Muscle layer of colon (tissue), 2 donors: ENCODE data around the gene SLC24A4.

Source experiments
- H3K27ac ChIP-seq: one replicate; pipeline ENCODE4 v1.7.0; 2013; ENCODE audit warnings: low read depth, mild to moderate bottlenecking, low read length, moderate library complexity
- H3K27me3 ChIP-seq, 2 donors: one replicate each; pipeline ENCODE4 v1.7.0; 2013; ENCODE audit warnings: low read length in 2 of 2, mild to moderate bottlenecking in 2 of 2; ENCODE audit not compliant: insufficient read depth in 2 of 2, control insufficient read depth in 1 of 2
- H3K36me3 ChIP-seq: one replicate; pipeline ENCODE4 v1.7.0; 2013; ENCODE audit warnings: mild to moderate bottlenecking, low read length; ENCODE audit not compliant: insufficient read depth
- H3K4me1 ChIP-seq: one replicate; pipeline ENCODE4 v1.7.0; 2013; ENCODE audit warnings: mild to moderate bottlenecking, low read length; ENCODE audit not compliant: insufficient read depth
- H3K4me3 ChIP-seq, 2 donors: one replicate each; pipeline ENCODE4 v1.7.0; 2013; ENCODE audit warnings: low read length in 2 of 2, low read depth in 1 of 2, mild to moderate bottlenecking in 1 of 2, moderate library complexity in 1 of 2
- H3K9ac ChIP-seq: one replicate; pipeline ENCODE4 v1.7.0; 2013; ENCODE audit warnings: low read length
- H3K9me3 ChIP-seq: one replicate; pipeline ENCODE4 v1.7.0; 2013; ENCODE audit warnings: mild to moderate bottlenecking, low read length
- donor health status: abdominal sarcoma.
- donor health status: Adenocarcinoma of cecum.

SLC24A4 gene

DNA sequence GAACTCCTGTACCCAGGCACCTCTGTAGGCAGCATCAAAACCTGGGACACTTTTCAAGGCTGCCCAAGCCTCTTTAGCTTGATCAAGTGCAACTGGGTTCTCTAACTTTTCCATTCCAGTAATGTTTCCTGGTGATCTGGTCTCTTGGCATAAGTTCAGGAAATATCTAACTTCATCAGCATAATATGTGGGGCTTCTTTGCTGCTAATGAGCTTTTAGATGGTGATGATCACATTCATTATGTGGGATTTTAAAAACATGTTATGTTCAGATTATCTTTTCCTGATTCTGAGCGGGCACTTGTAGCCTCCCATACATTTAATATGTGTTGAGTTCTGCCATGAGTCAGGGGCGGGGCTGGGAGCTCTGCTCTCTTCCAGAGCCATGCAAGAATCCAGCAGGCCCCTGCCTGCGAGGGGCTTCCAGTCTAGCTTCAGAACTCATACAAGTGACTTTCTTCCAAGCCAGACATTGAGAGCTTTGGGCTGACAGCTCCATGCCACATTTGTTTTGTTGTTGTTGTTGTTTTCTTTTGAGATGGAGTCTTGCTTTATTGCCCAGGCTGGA is 151.1 kb downstream of the SLC24A4 start:
- H3K27ac ChIP-seq, result no peak overlapping the region
- H3K9me3 ChIP-seq, result no peaks in the 10 kb centered on the region
- no peaks in the 10 kb centered on the region for H3K27me3 ChIP-seq
- H3K4me1 ChIP-seq, result no peaks in the 10 kb centered on the region
- no peak overlapping the region for H3K4me3 ChIP-seq
- no peaks in the 10 kb centered on the region for H3K36me3 ChIP-seq
- H3K9ac ChIP-seq, result no peak overlapping the region

- Histone ChIP-seq H3K9me3 (no peaks in the 10 kb centered on the region), H3K4me3 (no peak overlapping the region), H3K27me3 (no peaks in the 10 kb centered on the region), H3K27ac (no peak overlapping the region), H3K9ac (no peak overlapping the region), H3K36me3 (no peaks in the 10 kb centered on the region), H3K4me1 (no peaks in the 10 kb centered on the region)
These were observed 152.1 kb downstream of the SLC24A4 start for GRCh38 chr14:92475037-92475436.

- Histone ChIP-seq H3K27ac (no peak overlapping the region), H3K4me3 (no peak overlapping the region), H3K36me3 (no peaks in the 10 kb centered on the region), H3K9me3 (no peaks in the 10 kb centered on the region), H3K4me1 (no peaks in the 10 kb centered on the region), H3K27me3 (no peaks in the 10 kb centered on the region), H3K9ac (no peak overlapping the region)
These were observed 152.7 kb downstream of the SLC24A4 start for GRCh38 chr14:92475451-92476187.

DNA sequence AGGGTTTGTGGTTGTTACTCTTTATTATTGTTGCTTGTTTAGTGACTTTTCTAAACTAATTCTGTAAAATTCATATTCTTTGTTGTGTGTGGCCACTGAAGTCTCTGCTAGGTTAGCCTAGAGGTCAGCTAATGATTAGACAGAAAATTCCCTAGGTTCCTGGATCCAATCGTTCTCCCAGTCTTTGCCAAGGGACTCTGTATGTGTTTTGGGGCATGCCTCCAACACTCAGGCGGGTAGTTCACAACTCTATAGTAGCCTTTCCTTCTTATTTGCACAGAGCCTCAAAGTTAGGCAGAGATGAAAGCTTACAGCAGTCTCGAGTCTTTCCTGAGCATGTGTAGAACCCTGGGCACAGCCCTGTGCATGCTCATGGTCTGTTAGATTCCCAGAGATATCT is 157.9 kb downstream of the SLC24A4 start:
- H3K4me1 ChIP-seq, result peaks cover 4% of the 10 kb centered on the region
- H3K4me3 ChIP-seq, result no peak overlapping the region
- H3K9me3 ChIP-seq, result no peaks in the 10 kb centered on the region
- no peaks in the 10 kb centered on the region for H3K36me3 ChIP-seq
- no peaks in the 10 kb centered on the region for H3K27me3 ChIP-seq
- no peak overlapping the region for H3K27ac ChIP-seq
- no peak overlapping the region for H3K9ac ChIP-seq

- H3K27me3 ChIP-seq, result no peaks in the 10 kb centered on the region
These were observed 158.4 kb downstream of the SLC24A4 start for GRCh38 chr14:92481386-92481785.

DNA sequence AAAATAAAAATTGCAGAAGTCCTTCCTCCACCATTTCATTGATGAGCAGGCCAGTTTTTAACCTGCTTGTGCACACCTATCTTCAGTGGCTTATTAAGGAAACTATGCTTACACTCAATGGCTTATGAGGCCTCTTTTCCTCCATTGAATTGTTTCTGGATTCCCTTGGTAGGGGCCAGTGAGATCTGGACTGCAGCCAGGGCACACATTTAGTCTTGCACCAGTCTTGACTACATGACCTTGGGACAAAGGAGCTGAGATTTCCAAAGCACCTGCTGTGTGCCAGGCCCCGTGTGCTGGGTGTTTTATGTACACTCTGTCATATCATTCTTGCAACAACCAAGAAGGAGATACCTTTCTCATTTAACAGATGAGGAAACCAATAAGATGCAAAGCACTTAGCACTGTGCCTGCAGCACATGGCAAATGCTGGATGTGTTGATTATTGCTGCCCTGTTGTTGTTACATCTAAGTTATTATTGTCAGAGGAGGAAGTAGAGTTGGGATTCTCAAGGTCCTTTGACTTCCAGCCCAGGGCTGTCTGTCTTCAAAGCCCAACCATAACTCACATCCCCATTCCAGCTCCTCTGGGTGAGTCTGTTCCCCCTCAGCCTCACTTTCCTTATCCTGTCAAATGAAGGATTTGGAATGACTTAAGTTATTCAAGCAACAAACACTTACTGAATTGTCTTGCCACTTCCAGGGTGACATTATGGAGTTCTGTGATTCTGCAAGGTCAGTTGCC is 159.0 kb downstream of the SLC24A4 start:
- Histone ChIP-seq H3K4me1 (peaks cover 9% of the 10 kb centered on the region), H3K27me3 (no peaks in the 10 kb centered on the region), H3K9me3 (no peaks in the 10 kb centered on the region), H3K9ac (no peak overlapping the region), H3K36me3 (no peaks in the 10 kb centered on the region), H3K4me3 (no peak overlapping the region), H3K27ac (no peak overlapping the region)

More at GRCh38 chr14:92481386-92481785, 158.4 kb downstream of the SLC24A4 start:
- Histone ChIP-seq H3K4me3 (no peak overlapping the region), H3K4me1 (peaks cover 5% of the 10 kb centered on the region), H3K27ac (no peak overlapping the region), H3K9ac (no peak overlapping the region), H3K36me3 (no peaks in the 10 kb centered on the region), H3K9me3 (no peaks in the 10 kb centered on the region)

DNA sequence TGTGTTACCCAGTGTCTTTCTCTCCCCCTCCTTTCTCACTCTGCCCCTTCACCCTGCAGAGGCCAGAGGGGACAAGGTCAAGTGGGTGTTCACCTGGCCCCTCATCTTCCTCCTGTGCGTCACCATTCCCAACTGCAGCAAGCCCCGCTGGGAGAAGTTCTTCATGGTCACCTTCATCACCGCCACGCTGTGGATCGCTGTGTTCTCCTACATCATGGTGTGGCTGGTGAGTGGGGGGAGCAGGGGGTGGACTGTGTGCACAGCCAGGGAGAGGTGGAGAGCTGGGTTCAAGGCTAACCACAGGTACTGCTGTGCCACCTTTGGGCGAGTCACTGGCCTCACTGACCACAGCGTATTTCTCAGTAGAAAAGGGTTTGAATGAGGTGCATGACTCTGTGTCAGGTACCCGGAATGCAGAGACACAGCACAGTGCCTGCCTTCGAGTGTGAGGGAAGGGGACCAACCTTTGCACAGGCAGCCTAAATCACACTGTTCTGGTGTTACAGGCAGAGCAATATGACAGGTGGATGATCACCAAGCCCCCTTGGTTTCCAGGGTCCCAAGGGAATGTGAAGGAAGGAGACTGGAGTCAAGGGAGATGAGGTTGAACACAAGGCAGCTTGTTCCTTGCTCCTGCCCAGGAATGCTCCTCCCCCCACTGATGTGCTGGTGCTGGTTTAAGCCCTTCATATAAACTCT is 159.8 kb downstream of the SLC24A4 start:
- H3K9ac ChIP-seq, result no peak overlapping the region
- no peaks in the 10 kb centered on the region for H3K27me3 ChIP-seq
- no peaks in the 10 kb centered on the region for H3K9me3 ChIP-seq
- H3K4me3 ChIP-seq, result no peak overlapping the region
- H3K36me3 ChIP-seq, result no peaks in the 10 kb centered on the region
- no peak overlapping the region for H3K27ac ChIP-seq
- peaks cover 9% of the 10 kb centered on the region for H3K4me1 ChIP-seq

DNA sequence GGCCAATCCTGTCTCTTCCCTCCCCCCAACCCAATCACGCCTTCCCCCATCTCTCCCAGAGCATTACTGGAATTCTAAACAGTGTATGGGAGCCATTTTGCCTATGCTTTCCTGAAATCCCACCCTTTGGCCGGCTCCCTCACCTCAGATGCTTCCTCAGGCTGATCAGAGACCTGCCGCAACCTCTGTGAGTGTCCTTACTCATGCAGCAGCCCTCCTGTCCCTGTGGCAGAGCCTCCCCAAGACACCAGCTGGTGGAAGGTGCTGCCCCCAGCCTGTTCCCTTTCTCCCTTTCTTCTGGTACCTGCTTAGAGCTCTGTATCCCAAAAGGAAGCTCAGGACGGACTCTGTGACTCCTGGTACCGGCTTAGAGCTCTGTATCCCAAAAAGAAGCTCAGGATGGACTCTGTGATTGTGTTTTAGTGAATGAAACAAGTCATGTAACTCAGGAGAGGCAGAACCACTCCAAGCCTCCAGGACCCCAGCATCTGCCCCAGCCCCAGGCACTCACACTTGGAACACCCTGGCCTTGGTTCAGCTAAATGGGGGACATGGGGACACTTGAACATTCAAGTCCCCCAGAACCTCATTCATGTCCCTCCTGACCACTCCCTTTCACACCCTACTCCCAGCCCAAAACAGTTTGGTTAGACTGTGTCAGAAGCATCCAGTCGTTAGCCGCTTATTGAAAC is 161.3 kb downstream of the SLC24A4 start:
- Histone ChIP-seq H3K4me1 (peaks cover 9% of the 10 kb centered on the region), H3K9ac (no peak overlapping the region), H3K4me3 (no peak overlapping the region), H3K27me3 (no peaks in the 10 kb centered on the region), H3K36me3 (no peaks in the 10 kb centered on the region), H3K27ac (no peak overlapping the region), H3K9me3 (no peaks in the 10 kb centered on the region)

DNA sequence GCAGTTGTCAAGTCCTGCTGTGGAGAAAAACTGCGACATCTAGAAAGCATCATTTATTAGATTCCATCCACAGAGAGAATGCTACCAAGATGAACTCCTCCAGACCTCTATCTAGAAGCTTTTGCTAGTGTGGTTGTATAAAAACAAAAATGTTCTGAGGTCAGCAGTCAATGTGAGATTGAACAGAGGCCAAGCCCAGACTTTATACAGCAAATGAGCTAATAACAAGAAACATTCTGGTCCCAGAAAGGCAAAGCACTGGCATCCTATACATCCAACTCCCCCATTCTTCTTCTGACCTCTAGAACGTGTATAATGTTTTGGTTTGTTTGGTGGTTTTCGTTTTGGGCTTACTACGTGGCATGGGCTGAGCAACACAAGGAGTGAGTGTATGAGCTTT is 163.9 kb downstream of the SLC24A4 start:
- H3K4me3 ChIP-seq, result no peak overlapping the region
- H3K4me1 ChIP-seq, result peaks cover 6% of the 10 kb centered on the region
- no peak overlapping the region for H3K9ac ChIP-seq
- no peak overlapping the region for H3K27ac ChIP-seq
- H3K36me3 ChIP-seq, result no peaks in the 10 kb centered on the region
- no peaks in the 10 kb centered on the region for H3K9me3 ChIP-seq
- no peaks in the 10 kb centered on the region for H3K27me3 ChIP-seq

GRCh38 chr14:92487513-92488133 is 164.7 kb downstream of the SLC24A4 start:
- no peaks in the 10 kb centered on the region for H3K27me3 ChIP-seq
- H3K4me1 ChIP-seq, result peaks cover 5% of the 10 kb centered on the region
- no peak overlapping the region for H3K4me3 ChIP-seq
- H3K9ac ChIP-seq, result no peak overlapping the region
- no peaks in the 10 kb centered on the region for H3K36me3 ChIP-seq
- H3K27ac ChIP-seq, result no peak overlapping the region
- H3K9me3 ChIP-seq, result no peaks in the 10 kb centered on the region
